Activated naive CD4-positive, alpha-beta T cell treated with Interleukin-2 at 50 U/mL for 16 hours (primary cell): ENCODE data around the gene SNTN.

ENCODE experiments used
- DNase-seq: peaks from one replicate; pipeline ENCODE4 v3.0.0-alpha.2; 2020

The SNTN gene

GRCh38 chr3:63679186-63679585 is 26.7 kb downstream of the SNTN start:
- DNase-seq, result no peak

DNA sequence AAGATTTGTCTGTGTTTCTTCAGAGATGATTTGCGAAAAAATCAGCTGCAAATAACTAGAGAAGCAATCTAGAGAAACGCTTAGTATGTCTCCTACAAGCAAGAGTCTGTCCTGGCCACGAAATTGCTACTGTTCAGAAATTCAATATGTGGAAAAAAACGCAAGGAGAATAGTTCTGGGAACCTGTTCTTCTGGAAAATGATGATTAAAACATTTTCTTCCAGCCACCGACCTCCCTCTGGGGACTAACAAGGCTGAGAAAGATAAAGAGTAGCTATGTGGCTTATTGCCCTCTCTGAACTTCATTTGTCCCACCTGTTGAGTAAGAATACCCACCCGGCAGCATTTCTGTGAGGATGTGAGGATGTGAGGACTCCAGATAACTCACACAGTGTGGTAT is 31.6 kb downstream of the SNTN start:
- no peak for DNase-seq

DNA sequence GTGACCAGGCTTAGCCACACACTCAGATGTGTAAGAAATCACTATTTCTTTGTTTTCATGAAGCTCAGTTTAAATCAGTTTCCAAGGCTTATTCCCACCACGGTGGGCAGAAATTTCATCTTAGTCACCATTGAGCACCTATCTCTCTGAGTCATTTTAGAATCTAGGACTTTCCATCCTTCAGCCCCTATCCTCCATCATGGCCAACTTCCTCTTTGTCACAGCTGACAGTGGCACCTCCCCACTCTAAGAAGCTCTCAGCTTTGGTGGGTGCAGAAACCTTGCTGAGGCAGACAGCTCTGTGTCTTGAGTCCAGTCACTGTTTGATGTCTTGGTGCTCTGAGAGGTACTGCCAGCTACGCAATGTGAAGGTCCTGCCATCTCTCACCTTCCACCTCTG is 32.9 kb downstream of the SNTN start:
- DNase-seq, result no peak

DNA sequence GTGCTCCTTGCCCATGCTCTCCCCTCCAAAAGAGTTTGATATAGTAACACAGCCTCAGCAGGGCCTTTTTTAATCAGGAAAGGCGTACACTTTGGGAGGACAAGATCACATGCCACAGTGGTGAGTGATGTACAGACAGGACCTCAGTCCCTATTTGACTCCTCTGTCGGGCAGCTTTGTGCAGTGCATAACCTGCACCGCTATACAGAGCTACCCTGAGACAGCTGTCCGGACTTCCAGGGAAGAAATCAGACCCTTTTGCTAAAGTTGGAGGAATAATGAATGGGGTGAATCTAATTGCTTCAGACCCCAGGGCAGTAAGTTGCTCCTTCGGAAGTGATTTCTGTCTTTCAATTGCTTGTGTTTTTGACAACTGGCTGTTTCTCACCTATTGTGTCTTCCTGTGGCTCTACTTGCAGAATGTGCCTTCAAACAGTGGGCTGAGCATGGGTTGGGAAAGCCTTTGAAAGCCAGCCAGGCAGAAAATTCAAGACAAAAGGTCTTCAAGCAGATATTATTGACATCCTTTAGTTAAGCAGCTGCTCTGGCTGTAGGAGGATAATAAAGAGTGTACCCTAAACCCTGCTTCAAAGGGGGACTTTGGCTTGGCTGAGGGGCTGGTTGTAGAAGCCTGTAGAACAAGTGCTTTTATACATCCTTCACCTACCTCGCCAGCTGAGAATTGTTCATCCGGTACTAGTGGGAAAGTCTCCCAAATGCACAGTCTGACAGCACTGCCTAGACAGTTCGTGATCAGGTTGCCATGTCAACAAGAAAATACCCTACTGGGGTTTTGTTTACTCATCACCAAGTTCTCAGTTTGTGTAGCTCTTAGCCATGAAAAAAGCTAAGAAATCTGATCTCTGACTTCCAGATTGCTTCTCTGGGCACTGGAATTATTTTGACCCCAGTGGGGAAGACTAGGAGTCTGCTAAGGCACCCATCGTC is 35.1 kb downstream of the SNTN start:
- DNase-seq, result no peak

DNA sequence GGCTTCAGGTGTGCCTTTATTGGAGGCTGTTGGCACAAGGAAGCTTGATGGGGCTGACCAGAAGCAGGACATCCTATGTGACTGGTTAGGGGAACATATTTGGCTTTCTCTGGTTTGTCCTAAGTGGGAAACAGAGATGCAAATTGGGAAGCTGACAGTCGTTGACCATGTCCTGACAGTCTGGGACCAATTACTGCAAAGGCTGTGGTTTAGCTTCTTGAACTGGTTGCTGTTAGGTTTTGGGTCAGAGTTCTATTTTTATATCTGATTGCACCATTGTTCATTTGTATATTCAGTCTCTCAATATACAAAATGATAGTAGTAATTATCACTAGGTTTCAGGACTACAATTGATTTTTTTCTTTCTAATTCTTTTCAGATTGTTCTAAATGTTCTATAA is 36.8 kb downstream of the SNTN start:
- no peak for DNase-seq

- DNase-seq, result no peak
Observed at GRCh38 chr3:63693351-63693750, 40.9 kb downstream of the SNTN start.

- no peak for DNase-seq
Observed at GRCh38 chr3:63705092-63705645, 52.7 kb downstream of the SNTN start.

- no peak for DNase-seq
Observed at GRCh38 chr3:63706321-63707085, 54.0 kb downstream of the SNTN start.

DNA sequence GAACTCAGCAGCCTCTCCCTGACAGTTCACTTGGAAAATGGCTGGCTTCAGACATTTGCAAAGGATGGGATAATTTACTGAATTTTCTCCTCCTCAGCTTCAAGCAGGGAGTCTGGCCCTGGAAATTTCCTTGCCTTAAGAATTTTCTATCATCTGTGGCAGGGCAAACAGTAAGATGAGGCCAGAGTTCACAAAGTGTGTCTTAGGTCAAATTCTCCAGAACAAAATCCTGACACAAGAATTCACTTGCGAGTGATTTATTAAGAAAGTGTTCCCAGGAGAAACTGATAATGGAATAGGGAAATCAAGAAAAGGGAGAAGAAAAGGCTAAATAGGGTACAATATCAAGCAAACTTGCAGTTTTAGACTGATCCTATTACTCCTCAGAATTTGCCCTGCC is 55.3 kb downstream of the SNTN start:
- no peak for DNase-seq

GRCh38 chr3:63709576-63709975 is 57.1 kb downstream of the SNTN start:
- DNase-seq, result no peak
